Gastrocnemius medialis (tissue), 4 donors: ENCODE results near the gene CHST15. TPM values are rescaled to one million over a fixed set of nuclear protein-coding genes. Genes with fewer than 3 reads are reported as not detected.

ENCODE experiments used
- ATAC-seq, 2 donors: fragments of 150-250 bp; one replicate each; pipeline ENCODE4 v1.9.1; 2016
- DNase-seq, 2 donors: peaks; one replicate each; pipeline ENCODE4 v3.0.0-alpha.2; 2019
- H3K27ac ChIP-seq, 4 donors: fragments of 200-600 bp; sonication (generic); 1 replicate in 1 of 4; 2 replicates in 3 of 4; pipeline ENCODE4 v1.5.1; 2016 to 2018; ENCODE audit warnings: mild to moderate bottlenecking in 2 of 4, moderate library complexity in 1 of 4
- H3K27me3 ChIP-seq, 3 donors: fragments of 200-600 bp; sonication (generic) in 2 of 3; 1 replicate in 1 of 3; 2 replicates in 2 of 3; pipeline versions ENCODE4 v1.5.1 to v1.6.0; 2016 to 2019; ENCODE audit warnings: mild to moderate bottlenecking in 1 of 3, moderate library complexity in 1 of 3
- H3K36me3 ChIP-seq, 2 donors: fragments of 200-600 bp; sonication (generic) in 1 of 2; one replicate each; pipeline ENCODE4 v1.5.1; 2017 to 2018
- H3K4me1 ChIP-seq, 2 donors: fragments of 200-600 bp; sonication (generic) in 1 of 2; one replicate each; pipeline ENCODE4 v1.5.1; 2016 to 2017; ENCODE audit warnings: mild to moderate bottlenecking in 2 of 2
- H3K4me3 ChIP-seq, 4 donors: fragments of 200-600 bp; sonication (generic) in 3 of 4; 1 replicate in 1 of 4; 2 replicates in 3 of 4; pipeline ENCODE4 v1.5.1; 2016 to 2019; ENCODE audit warnings: mild to moderate bottlenecking in 2 of 4
- H3K9me3 ChIP-seq, 3 donors: fragments of 200-600 bp; sonication (generic) in 2 of 3; 1 replicate in 1 of 3; 2 replicates in 2 of 3; pipeline ENCODE4 v1.5.1; 2016 to 2019
- CTCF ChIP-seq, 5 experiments: fragments of 450-650 bp in 3 of 5; fragments of 200-600 bp in 2 of 5; sonication (generic) in 2 of 5; IDR thresholded peaks in 4 of 5; conservative IDR thresholded peaks in 1 of 5; 1 replicate in 4 of 5; 2 replicates in 1 of 5; pipeline ENCODE4 v1.5.1; 2016 to 2019; ENCODE audit warnings: antibody characterized with exemption in 5 of 5, mild to moderate bottlenecking in 3 of 5, moderate library complexity in 3 of 5
- POLR2A ChIP-seq, 2 donors: fragments of 450-650 bp; IDR thresholded peaks; one replicate each; pipeline ENCODE4 v1.6.1; 2017; ENCODE audit warnings: antibody characterized with exemption in 2 of 2, mild to moderate bottlenecking in 2 of 2, moderate library complexity in 2 of 2
- in situ Hi-C, 4 donors: fragments of 200-750 bp; cut with MboI; loops; one replicate each; pipeline versions ENCODE4 v1.15.0 to v1.8.0; 2017; ENCODE audit warnings: low sequenced_read_pairs in 4 of 4
- intact Hi-C: fragments of 100-400 bp; cut with DNase I; formaldehyde crosslinking; loops from one replicate; pipeline ENCODE4 v1.15.1; 2023; ENCODE audit warnings: low total_unique reads
- total RNA-seq, 4 donors: library from RNA; depleted of rRNA; stranded (reverse); fragments of >200 nt; gene quantifications; one replicate each; pipeline versions ENCODE4 v1.1.0 to v1.2.3, GENCODE V29; 2016

The CHST15 gene
- total RNA-seq, 4 donors from 2014 or later = 9.0 to 32.2 (median 20.3) TPM

- TF ChIP-seq POLR2A (IDR thresholded peaks at IDR 0.05) = no peak
- no peak for TF ChIP-seq CTCF (IDR thresholded peaks at IDR 0.05 in 4 of 5, conservative IDR thresholded peaks at IDR 0.05 in 1 of 5)
- ATAC-seq (no peak), DNase-seq (no peak)
- Histone ChIP-seq H3K27me3 (no peaks in the 10 kb centered on the region), H3K4me1 (peaks cover 0 to 6% of the 10 kb centered on the region in 2 donors), H3K36me3 (peaks cover 0 to 5% of the 10 kb centered on the region in 2 donors), H3K9me3 (no peaks in the 10 kb centered on the region), H3K27ac (no peak overlapping the region), H3K4me3 (no peak overlapping the region)
- intact Hi-C loops (no loop called here), in situ Hi-C loops (no loop called here)
These were observed 82.8 kb downstream of the CHST15 start for GRCh38 chr10:124010563-124011131.

GRCh38 chr10:124010024-124010423, 83.4 kb downstream of the CHST15 start:
- no peak for ATAC-seq
- Histone ChIP-seq H3K27me3 (no peaks in the 10 kb centered on the region), H3K9me3 (no peaks in the 10 kb centered on the region), H3K27ac (no peak overlapping the region), H3K36me3 (peaks cover 0 to 5% of the 10 kb centered on the region in 2 donors), H3K4me1 (peaks cover 0 to 6% of the 10 kb centered on the region in 2 donors), H3K4me3 (no peak overlapping the region)
- no peak for DNase-seq
- in situ Hi-C loops (no loop called here), intact Hi-C loops (no loop called here)
- TF ChIP-seq POLR2A (IDR thresholded peaks at IDR 0.05) (no peak), CTCF (IDR thresholded peaks at IDR 0.05 in 4 of 5, conservative IDR thresholded peaks at IDR 0.05 in 1 of 5) (no peak)

GRCh38 chr10:124009231-124010015, 84.0 kb downstream of the CHST15 start:
- Histone ChIP-seq H3K36me3 (peaks cover 0 to 5% of the 10 kb centered on the region in 2 donors), H3K27me3 (no peaks in the 10 kb centered on the region), H3K9me3 (no peaks in the 10 kb centered on the region), H3K4me1 (peaks cover 0 to 6% of the 10 kb centered on the region in 2 donors), H3K27ac (no peak overlapping the region), H3K4me3 (no peak overlapping the region)
- no peak for ATAC-seq
- TF ChIP-seq POLR2A (IDR thresholded peaks at IDR 0.05) (no peak), CTCF (IDR thresholded peaks at IDR 0.05 in 4 of 5, conservative IDR thresholded peaks at IDR 0.05 in 1 of 5) (no peak)
- intact Hi-C loops (no loop called here), in situ Hi-C loops (no loop called here)
- no peak for DNase-seq

GRCh38 chr10:124008681-124009080, 84.7 kb downstream of the CHST15 start:
- Histone ChIP-seq H3K9me3 (no peaks in the 10 kb centered on the region), H3K4me1 (peaks cover 0 to 6% of the 10 kb centered on the region in 2 donors), H3K36me3 (peaks cover 0 to 5% of the 10 kb centered on the region in 2 donors), H3K27ac (no peak overlapping the region), H3K4me3 (no peak overlapping the region), H3K27me3 (no peaks in the 10 kb centered on the region)
- TF ChIP-seq POLR2A (IDR thresholded peaks at IDR 0.05) = no peak
- TF ChIP-seq CTCF (IDR thresholded peaks at IDR 0.05 in 4 of 5, conservative IDR thresholded peaks at IDR 0.05 in 1 of 5) = no peak
- in situ Hi-C loops (no loop called here), intact Hi-C loops (no loop called here)
- DNase-seq (peak in 1 of 2 donors; percentile 8), ATAC-seq (no peak)
